A673 (cell line): ENCODE measurements around the gene MIER2. TPM values are rescaled to one million over a fixed set of nuclear protein-coding genes. Genes with fewer than 3 reads are reported as not detected.
"Not testable (repeated sequence)": the region's sequence is repeated elsewhere in the genome, so short reads cannot be mapped to it uniquely, and the experiment has no call there.

Experiments
- BruUV-seq: library from RNA; stranded (reverse); fragments of 400-500 nt; replicated peaks from 2 replicates; lab custom pipeline; 2021; lab: Mats Ljungman, UMichigan
- CTCF ChIA-PET: fragments of 300-600 bp; sonication (Branson Sonifier 250); formaldehyde crosslinking; loops from one replicate; lab custom pipeline; 2022; ENCODE audit warnings: antibody characterized with exemption; lab: Charles Lee
- POLR2A ChIA-PET: fragments of 300-600 bp; sonication (Branson Sonifier 250); formaldehyde crosslinking; loops from one replicate; lab custom pipeline; 2022; ENCODE audit warnings: antibody characterized with exemption; ENCODE audit not compliant: low non-redundant PET; lab: Charles Lee
- DNase-seq: peaks from one replicate; pipeline ENCODE4 v3.0.0-alpha.2; 2015; ENCODE audit warnings: low spot score
- H3K27ac ChIP-seq: fragments of 200-600 bp; sonication (generic); 2 replicates; pipeline ENCODE4 v1.5.1; 2016; ENCODE audit warnings: mixed run types, low read depth, mild to moderate bottlenecking, mixed read lengths, antibody characterized with exemption, low read length; ENCODE audit not compliant: poor library complexity, severe bottlenecking
- H3K27me3 ChIP-seq: fragments of 200-600 bp; sonication (generic); replicated peaks from 2 replicates; pipeline ENCODE4 v1.6.1; 2017; ENCODE audit warnings: mixed run types, low read depth, mild to moderate bottlenecking, mixed read lengths, antibody characterized with exemption, low read length; ENCODE audit not compliant: insufficient read depth, poor library complexity
- H3K36me3 ChIP-seq: fragments of 200-600 bp; sonication (generic); 2 replicates; pipeline ENCODE4 v1.6.1; 2016; ENCODE audit warnings: mixed run types, mild to moderate bottlenecking, mixed read lengths, antibody characterized with exemption, low read length; ENCODE audit not compliant: insufficient read depth, poor library complexity, severe bottlenecking
- H3K4me1 ChIP-seq: fragments of 200-600 bp; sonication (generic); 2 replicates; pipeline ENCODE4 v1.6.1; 2017; ENCODE audit warnings: mixed run types, mild to moderate bottlenecking, mixed read lengths, antibody characterized with exemption, low read length; ENCODE audit not compliant: insufficient read depth, poor library complexity, severe bottlenecking
- H3K4me3 ChIP-seq: fragments of 200-600 bp; sonication (generic); 2 replicates; pipeline ENCODE4 v1.5.1; 2016; ENCODE audit warnings: low read depth, mixed run types, mild to moderate bottlenecking, mixed read lengths, low read length; ENCODE audit not compliant: poor library complexity, severe bottlenecking
- H3K9me3 ChIP-seq: fragments of 200-600 bp; sonication (generic); 2 replicates; pipeline ENCODE4 v1.6.1; 2016; ENCODE audit warnings: mixed run types, low read depth, mild to moderate bottlenecking, mixed read lengths, antibody characterized with exemption, low read length; ENCODE audit not compliant: poor library complexity, severe bottlenecking
- EZH2 ChIP-seq: fragments of 200-600 bp; sonication (generic); IDR thresholded peaks from 2 replicates; pipeline ENCODE4 v1.6.1; 2017; ENCODE audit warnings: borderline replicate concordance, low read depth, mild to moderate bottlenecking, mixed read lengths, antibody characterized with exemption, low read length; ENCODE audit not compliant: poor library complexity, severe bottlenecking
- intact Hi-C: fragments of 100-400 bp; cut with micrococcal nuclease; formaldehyde crosslinking; loops from one replicate; pipeline ENCODE4 v1.10.0; 2022; ENCODE audit not compliant: unreplicated experiment
- total RNA-seq: library from RNA; stranded (reverse); gene quantifications from 2 replicates; pipeline ENCODE4 v1.2.3, GENCODE V29; 2021
- TF ChIP-seq, protein P1 (sequence below): fragments of 300-800, 200-600 bp; sonication (generic); conservative IDR thresholded peaks from 2 replicates; pipeline ENCODE4 v1.5.1; 2017; ENCODE audit warnings: low read depth, mild to moderate bottlenecking, antibody characterized with exemption, low read length, moderate library complexity, mixed read lengths

MIER2 gene
- total RNA-seq, 1 experiment from 2014 or later, result 47.8 TPM

DNA sequence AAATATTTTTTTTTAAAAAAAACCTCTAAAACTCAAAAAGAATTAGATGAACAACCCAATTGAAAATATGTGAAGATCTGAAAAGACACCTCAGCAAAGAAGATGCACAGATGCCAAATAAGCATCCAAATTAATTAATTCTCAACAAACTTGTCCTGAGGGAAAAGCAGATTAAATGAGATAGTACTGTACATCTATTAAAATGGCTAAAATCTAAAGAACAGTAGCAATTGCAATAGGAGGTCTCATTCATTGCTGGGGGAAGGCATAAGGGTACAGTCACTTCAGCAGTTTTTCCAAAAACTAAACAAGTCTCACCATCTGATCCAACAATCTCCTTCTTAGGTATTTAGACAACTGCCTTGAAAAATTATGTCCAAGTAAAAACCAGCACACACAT, 75.4 kb downstream of the MIER2 start:
- TF ChIP-seq EZH2, result no peak
- TF ChIP-seq, protein P1, sequence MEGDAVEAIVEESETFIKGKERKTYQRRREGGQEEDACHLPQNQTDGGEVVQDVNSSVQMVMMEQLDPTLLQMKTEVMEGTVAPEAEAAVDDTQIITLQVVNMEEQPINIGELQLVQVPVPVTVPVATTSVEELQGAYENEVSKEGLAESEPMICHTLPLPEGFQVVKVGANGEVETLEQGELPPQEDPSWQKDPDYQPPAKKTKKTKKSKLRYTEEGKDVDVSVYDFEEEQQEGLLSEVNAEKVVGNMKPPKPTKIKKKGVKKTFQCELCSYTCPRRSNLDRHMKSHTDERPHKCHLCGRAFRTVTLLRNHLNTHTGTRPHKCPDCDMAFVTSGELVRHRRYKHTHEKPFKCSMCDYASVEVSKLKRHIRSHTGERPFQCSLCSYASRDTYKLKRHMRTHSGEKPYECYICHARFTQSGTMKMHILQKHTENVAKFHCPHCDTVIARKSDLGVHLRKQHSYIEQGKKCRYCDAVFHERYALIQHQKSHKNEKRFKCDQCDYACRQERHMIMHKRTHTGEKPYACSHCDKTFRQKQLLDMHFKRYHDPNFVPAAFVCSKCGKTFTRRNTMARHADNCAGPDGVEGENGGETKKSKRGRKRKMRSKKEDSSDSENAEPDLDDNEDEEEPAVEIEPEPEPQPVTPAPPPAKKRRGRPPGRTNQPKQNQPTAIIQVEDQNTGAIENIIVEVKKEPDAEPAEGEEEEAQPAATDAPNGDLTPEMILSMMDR, result no peak
- DNase-seq, result no peak
- Histone ChIP-seq H3K4me3 (no peak overlapping the region), H3K36me3 (no peaks in the 10 kb centered on the region), H3K27ac (no peak overlapping the region), H3K4me1 (no peaks in the 10 kb centered on the region), H3K9me3 (no peaks in the 10 kb centered on the region), H3K27me3 (peaks cover 27% of the 10 kb centered on the region)
- BruUV-seq, result no TSS peak
- intact Hi-C loops, result no loop called here
- POLR2A ChIA-PET, result no interaction called here
- CTCF ChIA-PET, result no interaction called here

DNA sequence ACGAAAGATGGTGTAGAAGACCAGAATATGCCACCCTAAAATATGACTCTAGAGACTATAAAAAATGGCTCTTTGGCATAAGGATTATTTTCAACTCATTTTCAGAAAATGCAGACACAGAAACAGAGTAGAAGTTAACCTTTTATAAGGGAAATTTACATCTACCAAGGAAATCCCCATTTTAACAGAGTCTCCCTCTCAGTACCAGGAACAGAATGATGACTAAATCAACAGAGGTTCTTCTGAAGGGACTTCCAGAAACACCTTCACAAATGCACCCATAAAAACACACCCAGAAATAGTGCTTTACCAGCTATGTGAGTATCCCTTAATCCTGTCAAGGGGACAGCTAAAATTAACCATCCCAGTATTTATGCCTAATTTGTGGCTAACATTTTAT, 82.5 kb downstream of the MIER2 start:
- intact Hi-C loops, result no loop called here
- Histone ChIP-seq H3K4me3 (no peak overlapping the region), H3K4me1 (no peaks in the 10 kb centered on the region), H3K27me3 (peaks cover 29% of the 10 kb centered on the region), H3K9me3 (no peaks in the 10 kb centered on the region), H3K27ac (no peak overlapping the region), H3K36me3 (no peaks in the 10 kb centered on the region)
- POLR2A ChIA-PET, result no interaction called here
- CTCF ChIA-PET, result no interaction called here
- no peak for DNase-seq
- no TSS peak for BruUV-seq
- no peak for TF ChIP-seq EZH2
- TF ChIP-seq, protein P1, result no peak

DNA sequence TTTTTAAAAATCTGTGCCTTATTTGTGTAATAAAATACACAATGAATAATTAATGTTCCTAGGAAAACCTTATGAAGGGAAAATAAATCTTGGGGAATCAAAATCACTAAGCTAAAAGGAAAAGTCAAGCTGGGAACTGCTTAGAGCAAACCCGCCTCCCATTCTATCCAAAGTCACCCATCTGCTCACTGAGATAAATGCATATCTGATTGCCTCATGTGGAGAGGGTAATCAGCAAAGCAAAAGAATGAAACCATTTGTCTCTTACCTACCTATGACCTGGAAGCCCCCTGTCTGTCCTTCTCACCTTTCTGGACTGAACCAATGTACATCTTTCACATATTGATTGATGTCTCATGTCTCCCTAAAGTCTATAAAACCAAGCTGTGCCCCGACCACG, 87.8 kb downstream of the MIER2 start:
- CTCF ChIA-PET, BruUV-seq, H3K4me3 ChIP-seq, H3K27ac ChIP-seq, H3K36me3 ChIP-seq, H3K27me3 ChIP-seq, H3K9me3 ChIP-seq, intact Hi-C loops, H3K4me1 ChIP-seq, POLR2A ChIA-PET, DNase-seq: not testable (repeated sequence)

Other genes with a start within 250 kb of the MIER2 start
- not detected in 2 replicates for gene OR4F17, start 237.7 kb downstream of the MIER2 start, total RNA-seq
- 2.6 and 3.1 TPM in 2 replicates for gene PLPP2, start 53.4 kb downstream of the MIER2 start, total RNA-seq
- 1.8 and 3.5 TPM in 2 replicates for gene C2CD4C, start 64.4 kb upstream of the MIER2 start, total RNA-seq
- gene SHC2, start 116.2 kb upstream of the MIER2 start, total RNA-seq, result 1.1 and 2.0 TPM in 2 replicates
- 0.59 and 0.84 TPM in 2 replicates for gene MADCAM1, start 151.7 kb upstream of the MIER2 start, total RNA-seq
- gene TPGS1, start 162.7 kb upstream of the MIER2 start, total RNA-seq, result 20.7 and 22.2 TPM in 2 replicates
- 109 and 113 TPM in 2 replicates for gene CDC34, start 187.0 kb upstream of the MIER2 start, total RNA-seq
- gene GZMM, start 199.3 kb upstream of the MIER2 start, total RNA-seq, result 1.0 and 2.5 TPM in 2 replicates
- 865 TPM in 2 replicates for gene BSG, start 227.8 kb upstream of the MIER2 start, total RNA-seq
- gene HCN2, start 245.1 kb upstream of the MIER2 start, total RNA-seq, result 13.1 and 15.7 TPM in 2 replicates